Measurements from ENCODE around the gene PLCL1. TPM values are rescaled to one million over a fixed set of nuclear protein-coding genes. Genes with fewer than 3 reads are reported as not detected.
A peak's percentile ranks its signal among the peaks of the same experiment; 100 is the strongest.

The PLCL1 gene
- polyA plus RNA-seq, 3 donors = 0.69 to 1.4 (median 0.79) TPM

DNA sequence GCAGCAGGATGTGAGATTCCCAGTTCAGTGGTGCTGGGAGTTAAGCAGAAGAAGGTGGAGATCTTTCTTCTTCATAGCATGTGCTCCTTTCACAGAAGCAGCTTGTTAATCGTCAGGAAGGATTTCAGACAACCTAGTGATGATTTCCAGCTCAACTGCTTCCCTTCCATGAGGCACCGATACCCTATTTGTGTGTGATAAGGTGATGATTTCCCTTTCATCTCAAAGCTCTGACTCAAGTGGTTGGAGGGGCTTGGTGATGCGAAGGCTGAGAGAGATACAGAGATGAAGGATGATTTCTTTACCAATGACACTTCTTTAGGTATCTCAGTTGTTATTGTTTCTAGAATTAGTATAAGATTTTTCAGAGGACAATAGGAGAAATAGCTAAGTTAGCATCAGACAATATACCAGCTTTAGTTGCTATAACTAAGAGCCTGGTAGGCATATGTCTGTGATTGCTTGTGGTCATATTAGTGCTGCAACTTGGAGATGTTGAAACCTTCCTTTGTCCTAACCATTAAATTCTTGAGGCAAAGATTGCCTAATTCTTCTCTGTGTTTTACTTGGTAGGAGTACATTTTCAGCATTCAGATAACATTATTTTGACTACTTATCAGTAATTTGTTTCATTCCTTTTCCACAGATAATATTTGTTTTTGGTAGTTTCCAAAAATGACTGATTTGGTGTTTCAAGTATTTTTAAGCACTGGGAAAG, 111.3 kb downstream of the PLCL1 start:
- H3K27ac ChIP-seq (ENCODE audit: low read depth in 1 of 2, low read length in 2 of 2) = no peak overlapping the region
- H4K20me1 ChIP-seq (ENCODE audit: insufficient read depth, low read length) = no peaks in the 10 kb centered on the region
- H3K4me1 ChIP-seq (ENCODE audit: control insufficient read depth in 1 of 2, insufficient read depth in 2 of 2, low read length in 2 of 2) = peaks cover 15 to 21% of the 10 kb centered on the region in 2 donors
- peak overlapping the region in 1 of 2 donors; percentile 37 for H3K4me3 Mint-ChIP-seq
- H3K4me3 ChIP-seq (replicated peaks in 1 of 3; ENCODE audit: low read depth in 2 of 3, low read length in 3 of 3) = no peak overlapping the region
- no peak overlapping the region for H2AFZ ChIP-seq (ENCODE audit: insufficient read depth, low read depth, low read length, poor library complexity, severe bottlenecking)
- DNase-seq = peak; percentile 3 to 45 (median 34)
- H3K9me3 Mint-ChIP-seq = peaks cover 0 to 13% (median 7%) of the 10 kb centered on the region in 7 donors
- no peaks in the 10 kb centered on the region for H3K79me2 ChIP-seq (ENCODE audit: insufficient read depth, low read length)
- no peaks in the 10 kb centered on the region for H3K27me3 ChIP-seq (ENCODE audit: control insufficient read depth in 2 of 2, insufficient read depth in 2 of 2, low read length in 2 of 2)
- WGBS (ENCODE audit: insufficient coverage) = no CpG with 5 or more reads among the region's 3 CpGs
- H3K36me3 Mint-ChIP-seq = no peaks in the 10 kb centered on the region
- TF ChIP-seq, protein P1, sequence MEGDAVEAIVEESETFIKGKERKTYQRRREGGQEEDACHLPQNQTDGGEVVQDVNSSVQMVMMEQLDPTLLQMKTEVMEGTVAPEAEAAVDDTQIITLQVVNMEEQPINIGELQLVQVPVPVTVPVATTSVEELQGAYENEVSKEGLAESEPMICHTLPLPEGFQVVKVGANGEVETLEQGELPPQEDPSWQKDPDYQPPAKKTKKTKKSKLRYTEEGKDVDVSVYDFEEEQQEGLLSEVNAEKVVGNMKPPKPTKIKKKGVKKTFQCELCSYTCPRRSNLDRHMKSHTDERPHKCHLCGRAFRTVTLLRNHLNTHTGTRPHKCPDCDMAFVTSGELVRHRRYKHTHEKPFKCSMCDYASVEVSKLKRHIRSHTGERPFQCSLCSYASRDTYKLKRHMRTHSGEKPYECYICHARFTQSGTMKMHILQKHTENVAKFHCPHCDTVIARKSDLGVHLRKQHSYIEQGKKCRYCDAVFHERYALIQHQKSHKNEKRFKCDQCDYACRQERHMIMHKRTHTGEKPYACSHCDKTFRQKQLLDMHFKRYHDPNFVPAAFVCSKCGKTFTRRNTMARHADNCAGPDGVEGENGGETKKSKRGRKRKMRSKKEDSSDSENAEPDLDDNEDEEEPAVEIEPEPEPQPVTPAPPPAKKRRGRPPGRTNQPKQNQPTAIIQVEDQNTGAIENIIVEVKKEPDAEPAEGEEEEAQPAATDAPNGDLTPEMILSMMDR (IDR thresholded peaks at IDR 0.05) = no peak
- H3K4me2 ChIP-seq (replicated peaks; ENCODE audit: extremely low read depth, low read length, poor library complexity, severe bottlenecking) = peak overlapping the region; percentile 15
- intact Hi-C loops (cut with micrococcal nuclease) = no loop called here
- peak overlapping the region in 3 of 7 donors; percentile 12 to 70 (median 32) for H3K27ac Mint-ChIP-seq
- no peaks in the 10 kb centered on the region for H3K36me3 ChIP-seq (replicated peaks in 1 of 2; ENCODE audit: control insufficient read depth in 1 of 2, insufficient read depth in 2 of 2, low read length in 2 of 2)
- peaks cover 0 to 3% (median 2%) of the 10 kb centered on the region in 3 donors for H3K27me3 Mint-ChIP-seq (ENCODE audit: low read depth in 3 of 3)
- H3K4me1 Mint-ChIP-seq = peaks cover 26% of the 10 kb centered on the region
- H3K9me3 ChIP-seq (replicated peaks in 1 of 2; ENCODE audit: control insufficient read depth in 1 of 2, insufficient read depth in 1 of 2, low read length in 2 of 2) = peaks cover 5% of the 10 kb centered on the region in 2 donors
- H3K9ac ChIP-seq (ENCODE audit: insufficient read depth, low read length, poor library complexity, severe bottlenecking) = no peak overlapping the region

DNA sequence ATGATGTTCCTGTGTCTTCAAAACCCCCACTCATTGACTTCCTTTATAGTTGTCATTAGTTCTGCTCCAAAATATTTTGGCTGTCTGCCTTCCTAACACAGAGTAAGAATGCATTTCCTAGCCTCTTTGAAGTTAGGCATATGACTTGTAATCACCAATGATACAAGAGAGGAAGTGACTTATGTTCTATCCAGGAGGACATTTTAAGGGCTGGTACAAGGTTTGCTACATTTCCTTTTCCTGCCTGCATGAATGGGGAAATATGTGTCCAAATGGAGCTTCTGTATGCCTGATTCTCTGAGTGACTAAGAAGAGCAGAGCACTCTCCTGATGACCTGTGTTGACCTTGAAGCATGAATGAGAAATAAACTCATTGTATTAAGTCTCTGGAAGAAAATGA, 115.1 kb downstream of the PLCL1 start:
- no peaks in the 10 kb centered on the region for H3K36me3 Mint-ChIP-seq

More for the DNA sequence above, 115.1 kb downstream of the PLCL1 start:
- Mint-ChIP-seq H3K9me3 (peaks cover 0 to 16% (median 12%) of the 10 kb centered on the region in 7 donors), H3K4me3 (no peak overlapping the region), H3K4me1 (peaks cover 26% of the 10 kb centered on the region), H3K27me3 (ENCODE audit: low read depth in 3 of 3) (peaks cover 0 to 2% (median 0%) of the 10 kb centered on the region in 3 donors), H3K27ac (no peak overlapping the region)
- Histone ChIP-seq H3K27me3 (ENCODE audit: control insufficient read depth in 2 of 2, insufficient read depth in 2 of 2, low read length in 2 of 2) (no peaks in the 10 kb centered on the region), H3K4me3 (replicated peaks in 1 of 3; ENCODE audit: low read depth in 2 of 3, low read length in 3 of 3) (no peak overlapping the region), H3K9ac (ENCODE audit: insufficient read depth, low read length, poor library complexity, severe bottlenecking) (no peak overlapping the region), H3K9me3 (replicated peaks in 1 of 2; ENCODE audit: control insufficient read depth in 1 of 2, insufficient read depth in 1 of 2, low read length in 2 of 2) (peaks cover 5% of the 10 kb centered on the region in 2 donors), H3K4me1 (ENCODE audit: control insufficient read depth in 1 of 2, insufficient read depth in 2 of 2, low read length in 2 of 2) (peaks cover 15 to 21% of the 10 kb centered on the region in 2 donors), H4K20me1 (ENCODE audit: insufficient read depth, low read length) (no peaks in the 10 kb centered on the region), H3K79me2 (ENCODE audit: insufficient read depth, low read length) (no peaks in the 10 kb centered on the region), H3K27ac (ENCODE audit: low read depth in 1 of 2, low read length in 2 of 2) (peak overlapping the region in 1 of 2 donors; percentile 11), H3K36me3 (replicated peaks in 1 of 2; ENCODE audit: control insufficient read depth in 1 of 2, insufficient read depth in 2 of 2, low read length in 2 of 2) (no peaks in the 10 kb centered on the region), H2AFZ (ENCODE audit: insufficient read depth, low read depth, low read length, poor library complexity, severe bottlenecking) (no peak overlapping the region), H3K4me2 (replicated peaks; ENCODE audit: extremely low read depth, low read length, poor library complexity, severe bottlenecking) (no peak overlapping the region)
- TF ChIP-seq, protein P1 (IDR thresholded peaks at IDR 0.05) = no peak
- peak; percentile 14 to 62 (median 35) for DNase-seq
- intact Hi-C loops (cut with micrococcal nuclease) = no loop called here

All from CD14-positive monocyte (primary cell).